Thoracic aorta (tissue), 2 donors: ENCODE results near the gene CFAP251. TPM values are rescaled to one million over a fixed set of nuclear protein-coding genes. Genes with fewer than 3 reads are reported as not detected.

Experiments
- ATAC-seq: fragments of 150-250 bp; one replicate; pipeline ENCODE4 v1.8.0; 2017; ENCODE audit warnings: low read depth; ENCODE audit not compliant: insufficient number of reproducible peaks, low FRiP score
- DNase-seq: peaks from one replicate; pipeline ENCODE4 v3.0.0-alpha.2; 2020; ENCODE audit warnings: low spot score
- H3K27ac ChIP-seq, 2 donors: fragments of 200-600 bp; sonication (generic); 1 replicate in 1 of 2; 2 replicates in 1 of 2; pipeline ENCODE4 v1.5.1; 2016; ENCODE audit warnings: mild to moderate bottlenecking in 2 of 2, moderate library complexity in 2 of 2
- H3K27me3 ChIP-seq: fragments of 200-600 bp; sonication (generic); replicated peaks from 2 replicates; pipeline ENCODE4 v1.6.0; 2016; ENCODE audit warnings: mild to moderate bottlenecking; ENCODE audit not compliant: insufficient read depth
- H3K36me3 ChIP-seq: fragments of 200-600 bp; sonication (generic); one replicate; pipeline ENCODE4 v1.5.1; 2016
- H3K4me1 ChIP-seq, 2 donors: fragments of 200-600 bp; sonication (generic); 1 replicate in 1 of 2; 2 replicates in 1 of 2; pipeline versions ENCODE4 v1.5.1 to v1.6.0; 2016; ENCODE audit warnings: low read depth in 2 of 2, mild to moderate bottlenecking in 1 of 2; ENCODE audit not compliant: control insufficient read depth in 1 of 2
- H3K4me3 ChIP-seq: fragments of 200-600 bp; sonication (generic); 2 replicates; pipeline ENCODE4 v1.5.1; 2016; ENCODE audit warnings: mild to moderate bottlenecking
- H3K9me3 ChIP-seq: fragments of 200-600 bp; sonication (generic); 2 replicates; pipeline ENCODE4 v1.5.1; 2016
- total RNA-seq, 2 donors: library from RNA; depleted of rRNA; stranded (reverse); fragments of >200 nt; gene quantifications; one replicate each; pipeline versions ENCODE4 v1.1.0 to v1.2.3, GENCODE V29; 2016
- TF ChIP-seq, protein P1 (sequence below): fragments of 200-600 bp; sonication (generic); IDR thresholded peaks from one replicate; pipeline ENCODE4 v1.5.1; 2019; ENCODE audit warnings: antibody characterized with exemption

Gene CFAP251
- total RNA-seq, 2 donors from 2014 or later: 3.4 to 6.9 TPM

DNA sequence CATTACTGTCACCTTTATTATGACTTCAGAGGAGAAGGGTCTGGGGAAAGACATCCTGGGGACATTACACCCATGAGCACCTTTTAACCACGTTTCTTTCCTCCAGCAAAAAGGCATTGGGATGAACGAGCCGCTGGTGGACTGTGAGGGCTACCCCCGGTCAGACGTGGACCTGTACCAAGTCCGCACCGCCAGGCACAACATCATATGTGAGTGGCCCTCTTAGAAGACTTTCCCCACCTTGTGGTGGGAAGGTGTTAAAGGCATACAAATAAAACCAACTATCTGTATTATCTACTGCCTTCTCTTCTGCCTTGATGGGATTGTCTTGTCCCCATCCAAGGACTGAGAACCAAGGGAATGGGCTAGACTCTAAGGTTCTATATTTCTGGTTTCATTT lies 23.8 kb upstream of the CFAP251 start:
- TF ChIP-seq, protein P1, sequence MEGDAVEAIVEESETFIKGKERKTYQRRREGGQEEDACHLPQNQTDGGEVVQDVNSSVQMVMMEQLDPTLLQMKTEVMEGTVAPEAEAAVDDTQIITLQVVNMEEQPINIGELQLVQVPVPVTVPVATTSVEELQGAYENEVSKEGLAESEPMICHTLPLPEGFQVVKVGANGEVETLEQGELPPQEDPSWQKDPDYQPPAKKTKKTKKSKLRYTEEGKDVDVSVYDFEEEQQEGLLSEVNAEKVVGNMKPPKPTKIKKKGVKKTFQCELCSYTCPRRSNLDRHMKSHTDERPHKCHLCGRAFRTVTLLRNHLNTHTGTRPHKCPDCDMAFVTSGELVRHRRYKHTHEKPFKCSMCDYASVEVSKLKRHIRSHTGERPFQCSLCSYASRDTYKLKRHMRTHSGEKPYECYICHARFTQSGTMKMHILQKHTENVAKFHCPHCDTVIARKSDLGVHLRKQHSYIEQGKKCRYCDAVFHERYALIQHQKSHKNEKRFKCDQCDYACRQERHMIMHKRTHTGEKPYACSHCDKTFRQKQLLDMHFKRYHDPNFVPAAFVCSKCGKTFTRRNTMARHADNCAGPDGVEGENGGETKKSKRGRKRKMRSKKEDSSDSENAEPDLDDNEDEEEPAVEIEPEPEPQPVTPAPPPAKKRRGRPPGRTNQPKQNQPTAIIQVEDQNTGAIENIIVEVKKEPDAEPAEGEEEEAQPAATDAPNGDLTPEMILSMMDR: no peak
- peaks cover 22 to 33% of the 10 kb centered on the region in 2 donors for H3K4me1 ChIP-seq
- H3K9me3 ChIP-seq: no peaks in the 10 kb centered on the region
- no peaks in the 10 kb centered on the region for H3K27me3 ChIP-seq
- no peak overlapping the region for H3K27ac ChIP-seq
- H3K4me3 ChIP-seq: no peak overlapping the region
- no peak for ATAC-seq
- H3K36me3 ChIP-seq: peaks cover 32% of the 10 kb centered on the region
- no peak for DNase-seq

GRCh38 chr12:121898287-121898686 lies 20.1 kb upstream of the CFAP251 start:
- peaks cover 63% of the 10 kb centered on the region for H3K36me3 ChIP-seq

DNA sequence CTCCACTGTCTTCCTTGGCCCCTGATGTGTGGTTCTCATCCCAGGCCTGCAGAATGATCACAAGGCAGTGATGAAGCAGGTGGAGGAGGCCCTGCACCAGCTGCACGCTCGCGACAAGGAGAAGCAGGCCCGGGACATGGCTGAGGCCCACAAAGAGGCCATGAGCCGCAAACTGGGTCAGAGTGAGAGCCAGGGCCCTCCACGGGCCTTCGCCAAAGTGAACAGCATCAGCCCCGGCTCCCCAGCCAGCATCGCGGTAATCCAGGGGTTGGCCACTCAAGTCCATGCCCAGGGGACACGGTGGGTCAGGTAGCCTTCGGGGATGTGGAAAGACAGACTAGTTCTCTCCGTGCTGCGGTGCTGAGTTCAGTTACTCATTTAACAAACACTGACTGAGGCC lies 18.8 kb upstream of the CFAP251 start:
- Histone ChIP-seq H3K9me3 (no peaks in the 10 kb centered on the region), H3K4me3 (no peak overlapping the region), H3K27me3 (no peaks in the 10 kb centered on the region), H3K27ac (no peak overlapping the region), H3K36me3 (peaks cover 64% of the 10 kb centered on the region), H3K4me1 (peaks cover 0 to under 1% of the 10 kb centered on the region in 2 donors)
- TF ChIP-seq, protein P1: no peak
- ATAC-seq: no peak
- no peak for DNase-seq

More at GRCh38 chr12:121898287-121898686, 20.1 kb upstream of the CFAP251 start:
- H3K9me3 ChIP-seq: no peaks in the 10 kb centered on the region
- TF ChIP-seq, protein P1: no peak
- H3K4me3 ChIP-seq: no peak overlapping the region
- DNase-seq (no peak), ATAC-seq (no peak)
- no peak overlapping the region for H3K27ac ChIP-seq
- H3K4me1 ChIP-seq: peaks cover 9 to 14% of the 10 kb centered on the region in 2 donors
- H3K27me3 ChIP-seq: no peaks in the 10 kb centered on the region

- Histone ChIP-seq H3K27ac (no peak overlapping the region), H3K4me1 (no peaks in the 10 kb centered on the region), H3K27me3 (no peaks in the 10 kb centered on the region), H3K9me3 (no peaks in the 10 kb centered on the region), H3K4me3 (no peak overlapping the region), H3K36me3 (peaks cover 56% of the 10 kb centered on the region)
- ATAC-seq (no peak), DNase-seq (no peak)
- TF ChIP-seq, protein P1: no peak
These were observed 15.2 kb upstream of the CFAP251 start for GRCh38 chr12:121903202-121903601.

DNA sequence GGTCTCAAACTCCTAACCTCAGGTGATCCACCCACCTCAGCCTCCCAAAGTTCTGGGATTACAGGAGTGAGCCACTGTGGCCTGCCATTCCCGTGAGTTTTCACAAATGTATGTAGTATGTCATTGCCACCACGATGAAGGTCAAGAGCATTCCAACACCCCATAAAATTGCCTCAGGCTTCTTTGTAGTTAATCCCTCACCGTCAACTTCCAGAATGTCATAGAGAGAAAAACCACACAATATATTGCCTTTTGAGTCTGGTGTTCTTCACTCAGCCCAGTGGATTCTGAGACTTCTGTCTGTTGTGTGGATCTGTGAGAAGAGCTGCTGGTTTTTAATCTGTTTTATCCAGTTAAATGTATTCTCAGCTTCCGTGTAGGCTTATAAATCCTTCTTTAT lies 12.6 kb upstream of the CFAP251 start:
- no peaks in the 10 kb centered on the region for H3K4me1 ChIP-seq
- no peaks in the 10 kb centered on the region for H3K27me3 ChIP-seq
- DNase-seq (no peak), ATAC-seq (no peak)
- TF ChIP-seq, protein P1: no peak
- no peak overlapping the region for H3K27ac ChIP-seq
- no peaks in the 10 kb centered on the region for H3K9me3 ChIP-seq
- no peak overlapping the region for H3K4me3 ChIP-seq
- peaks cover 51% of the 10 kb centered on the region for H3K36me3 ChIP-seq
